HG03097 (cell line): ENCODE data around the gene CCDC136.

Experiments
- ATAC-seq: cut with Tn5 transposase; IDR thresholded peaks from one replicate; pipeline ENCODE4 v1.9.1; 2021; ENCODE audit not compliant: unreplicated experiment, low FRiP score

CCDC136 gene

GRCh38 chr7:128801667-128802418 is 10.1 kb downstream of the CCDC136 start:
- ATAC-seq, result no peak

DNA sequence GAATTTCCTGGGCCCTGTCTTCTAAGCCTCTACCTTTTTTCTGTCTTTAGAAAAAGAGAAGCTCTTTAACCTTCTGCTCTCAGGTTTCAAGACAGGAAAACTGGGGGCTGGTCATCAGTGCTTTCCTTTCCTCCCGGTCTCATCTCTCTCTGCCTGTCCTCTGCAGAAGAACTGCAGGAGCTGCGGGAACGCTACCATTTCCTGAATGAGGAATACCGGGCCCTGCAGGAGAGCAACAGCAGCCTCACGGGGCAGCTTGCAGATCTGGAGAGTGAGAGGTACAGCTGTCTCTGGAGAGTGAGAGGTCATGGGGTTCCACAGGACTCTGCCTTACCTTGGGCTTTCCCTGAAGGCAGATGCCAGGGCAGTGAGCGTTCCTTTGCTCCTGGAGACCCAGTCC is 12.7 kb downstream of the CCDC136 start:
- no peak for ATAC-seq

GRCh38 chr7:128805225-128805624 is 13.5 kb downstream of the CCDC136 start:
- no peak for ATAC-seq

DNA sequence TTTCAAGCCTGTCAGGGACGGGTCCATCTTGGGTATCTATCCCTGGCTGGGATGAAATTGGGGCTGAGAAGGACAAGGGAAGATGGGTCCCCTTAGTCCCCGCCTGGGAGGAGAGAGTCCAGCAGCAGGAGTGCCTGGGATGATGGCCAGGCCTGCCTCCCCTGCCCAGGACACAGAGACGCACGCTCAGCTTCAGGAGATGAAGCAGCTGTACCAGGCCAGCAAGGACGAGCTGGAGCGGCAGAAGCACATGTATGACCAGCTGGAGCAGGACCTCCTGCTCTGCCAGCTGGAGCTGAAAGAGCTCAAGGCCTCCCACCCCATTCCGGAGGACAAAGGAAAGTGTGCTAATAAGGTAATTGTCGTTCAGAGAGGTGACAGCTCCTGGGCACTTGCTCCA is 15.4 kb downstream of the CCDC136 start:
- no peak for ATAC-seq

DNA sequence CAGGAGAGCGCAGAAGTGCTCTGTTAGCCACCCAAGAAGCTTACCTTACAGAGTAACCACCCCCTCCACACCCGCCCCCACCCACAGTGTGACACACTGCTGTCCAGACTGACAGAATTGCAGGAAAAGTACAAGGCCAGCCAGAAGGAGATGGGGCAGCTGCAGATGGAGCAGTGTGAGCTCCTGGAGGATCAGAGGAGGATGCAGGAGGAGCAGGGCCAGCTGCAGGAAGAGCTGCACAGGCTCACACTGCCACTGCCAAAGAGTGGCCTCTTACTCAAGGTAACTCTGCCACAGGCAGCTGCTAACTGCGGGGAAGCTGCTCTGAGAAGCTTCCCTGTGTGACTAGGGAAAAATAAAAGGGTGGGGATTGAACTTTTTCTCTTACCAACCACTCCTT is 17.6 kb downstream of the CCDC136 start:
- ATAC-seq, result no peak

GRCh38 chr7:128810473-128810872 is 18.7 kb downstream of the CCDC136 start:
- ATAC-seq, result no peak

DNA sequence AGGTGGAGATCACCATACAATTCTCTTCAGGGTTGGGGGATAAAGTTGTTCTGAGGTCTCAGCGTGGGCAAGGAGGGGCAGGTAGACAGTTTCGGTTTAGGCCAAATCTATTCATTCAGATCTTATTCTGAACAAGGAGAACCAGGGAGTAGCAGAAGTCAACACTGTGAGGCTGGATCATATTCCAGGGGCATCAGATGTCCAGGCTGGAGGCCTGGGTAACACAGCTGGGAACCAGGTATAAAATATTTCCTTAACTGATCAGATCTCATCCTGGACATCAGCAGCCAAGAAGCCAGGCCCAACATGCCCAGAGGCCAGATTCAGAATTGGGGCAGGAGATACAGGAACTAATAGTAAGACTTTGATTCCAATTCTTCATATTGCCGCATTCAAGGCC is 19.2 kb downstream of the CCDC136 start:
- ATAC-seq, result no peak

- no peak for ATAC-seq
Observed at GRCh38 chr7:128811631-128812430, 20.1 kb downstream of the CCDC136 start.

DNA sequence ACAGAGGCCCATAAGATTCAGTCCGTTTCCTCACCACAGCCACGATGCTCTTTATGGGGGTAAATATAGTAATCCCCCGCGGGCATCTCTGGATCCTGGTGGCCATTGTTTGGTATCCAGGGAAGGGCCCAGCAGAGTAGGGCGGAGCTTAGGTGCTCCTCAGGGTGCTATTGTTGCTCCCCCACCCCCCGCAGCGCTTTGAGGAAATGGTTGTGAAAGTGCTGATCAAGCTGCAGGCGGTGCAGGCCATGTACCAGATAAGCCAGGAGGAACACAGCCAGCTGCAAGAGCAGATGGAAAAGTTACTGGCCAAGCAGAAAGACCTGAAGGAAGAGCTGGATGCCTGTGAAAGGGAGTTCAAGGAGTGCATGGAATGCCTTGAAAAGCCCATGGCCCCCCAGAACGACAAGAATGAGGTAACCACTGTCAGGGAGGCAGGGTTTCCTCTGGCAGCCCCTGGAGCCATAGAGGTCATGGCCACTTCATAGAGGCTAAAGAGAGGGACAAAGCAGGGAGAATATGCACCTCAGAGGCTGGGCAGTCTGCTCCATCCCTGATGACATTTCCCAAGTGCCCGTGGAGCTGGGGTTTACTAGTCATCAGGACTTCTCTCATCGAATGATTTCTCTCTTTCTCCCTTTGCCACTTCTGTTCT is 20.9 kb downstream of the CCDC136 start:
- no peak for ATAC-seq

- no peak for ATAC-seq
Observed at GRCh38 chr7:128814499-128814898, 22.7 kb downstream of the CCDC136 start.

DNA sequence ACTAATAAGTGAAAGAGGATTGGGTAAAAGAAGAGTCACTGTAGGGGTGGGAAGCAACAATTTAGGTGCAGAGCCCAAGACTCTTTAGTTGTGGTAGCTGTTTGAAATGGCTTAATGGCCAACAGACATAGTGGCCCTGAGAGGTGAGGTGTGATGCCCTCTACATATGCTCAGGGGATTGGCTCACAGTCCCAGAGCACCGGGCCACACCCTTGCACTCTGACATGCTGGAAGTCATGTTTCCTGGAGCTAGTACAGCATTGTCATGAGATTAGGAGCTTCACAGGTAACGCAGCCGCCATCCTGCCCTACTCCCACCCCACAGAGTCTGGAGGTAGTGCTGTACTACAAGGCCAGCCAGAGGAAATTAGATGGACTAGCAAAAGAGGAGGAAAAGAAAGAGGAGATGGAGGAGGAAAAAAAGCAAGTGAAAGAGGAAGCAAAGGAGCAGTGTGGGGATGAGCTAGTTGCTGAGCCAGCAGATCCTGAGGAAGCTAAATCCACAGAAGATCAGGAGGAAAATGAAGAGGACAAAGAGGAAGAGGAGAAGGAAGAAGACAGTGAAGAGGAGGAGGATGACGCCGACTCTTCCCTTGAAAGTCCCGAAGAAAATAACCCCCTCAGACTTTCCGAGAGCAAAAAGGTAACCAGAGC is 23.6 kb downstream of the CCDC136 start:
- no peak for ATAC-seq

DNA sequence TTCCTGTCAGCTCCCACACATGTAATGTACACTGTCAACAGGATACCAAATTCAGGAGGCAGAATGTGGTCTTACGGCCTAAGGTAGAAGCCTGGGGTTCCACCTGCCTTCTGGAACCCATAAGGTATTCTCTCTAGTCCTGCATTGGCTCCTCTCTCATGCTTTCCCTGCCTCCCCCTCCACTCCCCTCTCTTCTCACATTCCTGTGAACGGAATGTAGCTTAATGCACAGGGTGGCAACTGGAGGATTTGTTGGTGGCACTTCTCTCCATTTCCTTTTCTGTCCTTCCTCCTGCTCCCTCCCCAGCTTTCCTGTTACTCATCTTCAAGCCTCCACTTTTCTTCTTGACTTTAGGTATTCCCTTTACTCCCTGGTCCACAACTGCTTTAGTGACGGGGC is 26.9 kb downstream of the CCDC136 start:
- ATAC-seq, result no peak

DNA sequence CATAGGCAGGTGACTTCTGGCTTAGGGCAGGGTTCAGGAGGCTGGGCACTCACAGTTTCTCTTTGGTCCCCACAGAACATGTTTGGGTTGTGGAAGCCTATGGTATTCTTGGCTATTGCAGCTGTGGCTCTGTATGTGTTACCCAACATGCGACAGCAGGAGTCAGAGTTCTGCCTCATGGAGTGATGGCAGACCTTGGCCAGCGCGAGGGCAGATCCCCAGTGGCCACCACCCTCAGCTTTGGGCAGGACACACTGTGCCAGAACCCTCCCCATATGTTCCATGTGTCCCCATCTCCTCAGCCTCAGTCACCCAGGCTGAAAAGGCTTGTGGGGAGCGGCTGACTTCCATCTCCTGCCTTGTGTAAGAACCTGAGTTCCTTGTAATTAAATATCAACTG is 30.0 kb downstream of the CCDC136 start:
- no peak for ATAC-seq

GRCh38 chr7:128826512-128826911 is 34.7 kb downstream of the CCDC136 start:
- ATAC-seq, result no peak

- ATAC-seq, result no peak
Observed at GRCh38 chr7:128826916-128827247, 35.1 kb downstream of the CCDC136 start.

DNA sequence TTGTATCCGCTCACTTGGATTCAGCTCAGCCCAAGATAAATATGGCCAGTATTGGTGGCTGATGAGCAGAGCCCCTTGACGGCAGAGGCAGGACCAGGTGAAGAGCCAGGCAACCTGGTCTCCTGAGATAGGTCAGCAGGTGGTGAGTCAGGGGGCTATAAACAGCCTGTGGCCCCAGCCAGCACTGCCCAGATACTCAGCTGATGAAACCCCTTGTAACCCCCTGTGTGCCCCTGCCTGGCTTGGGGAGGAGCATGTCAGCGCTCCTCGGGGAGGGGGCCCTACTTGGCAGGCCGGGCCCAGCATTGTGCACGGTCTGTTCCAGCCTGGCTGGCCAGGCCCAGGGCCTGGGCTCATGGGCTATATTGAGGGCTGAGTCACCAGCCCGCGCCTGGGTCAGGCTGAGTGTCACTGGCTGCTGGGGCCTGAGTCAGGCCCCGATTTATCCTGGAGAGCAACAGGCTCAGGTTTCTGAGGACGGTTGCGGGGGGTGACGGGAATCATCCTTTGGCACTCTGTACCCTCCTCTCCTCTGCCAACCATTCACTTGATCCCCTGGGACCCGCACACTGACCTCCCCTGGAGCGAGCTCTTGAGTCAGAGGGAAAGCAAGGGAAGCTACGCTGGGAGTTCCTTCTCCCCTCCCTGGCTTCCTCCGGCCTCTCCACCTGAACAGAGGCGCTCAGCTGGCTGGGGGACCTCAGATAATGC is 35.6 kb downstream of the CCDC136 start:
- ATAC-seq, result no peak

DNA sequence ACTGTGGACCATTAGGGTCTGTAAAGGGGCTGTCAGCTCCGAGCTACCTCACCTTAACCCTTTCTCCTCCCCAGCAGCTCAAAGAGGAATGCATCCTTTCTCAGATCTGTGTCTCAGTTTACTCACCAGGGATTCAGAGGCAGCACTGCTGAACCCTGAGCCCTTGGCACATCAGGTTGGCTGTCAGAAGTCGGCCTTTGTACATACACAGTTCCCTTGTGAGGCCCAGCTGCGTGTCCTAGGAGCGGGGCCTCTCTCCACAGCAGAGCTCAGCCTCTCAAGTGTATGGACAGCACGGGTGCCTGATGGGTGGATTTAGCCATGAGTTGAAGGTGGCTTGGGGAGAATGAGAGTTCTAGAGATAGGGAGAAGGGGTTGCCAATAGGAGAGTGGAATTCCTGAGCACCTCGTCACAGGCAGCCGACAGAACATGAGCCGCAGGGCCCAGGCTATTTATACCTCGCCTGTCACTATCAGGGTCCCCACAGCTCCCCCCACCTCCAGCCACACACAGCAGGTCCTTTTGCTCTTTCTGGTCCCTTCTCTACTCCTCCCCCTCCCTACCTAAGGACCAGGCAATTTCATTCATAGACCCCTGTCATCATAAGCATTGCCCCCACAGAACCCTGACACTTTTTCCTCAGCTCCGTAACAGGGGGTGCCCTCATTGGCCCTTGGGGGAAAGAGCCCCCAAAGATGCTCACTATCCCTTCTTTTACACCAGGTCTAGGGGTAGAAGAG is 36.4 kb downstream of the CCDC136 start:
- no peak for ATAC-seq

GRCh38 chr7:128829391-128830166 is 37.8 kb downstream of the CCDC136 start:
- ATAC-seq, result no peak
